Measurements from ENCODE around the gene VWA1. TPM values are rescaled to one million over a fixed set of nuclear protein-coding genes. Genes with fewer than 3 reads are reported as not detected.

VWA1 gene
- total RNA-seq, 1 experiment from 2014 or later = 56.6 TPM

DNA sequence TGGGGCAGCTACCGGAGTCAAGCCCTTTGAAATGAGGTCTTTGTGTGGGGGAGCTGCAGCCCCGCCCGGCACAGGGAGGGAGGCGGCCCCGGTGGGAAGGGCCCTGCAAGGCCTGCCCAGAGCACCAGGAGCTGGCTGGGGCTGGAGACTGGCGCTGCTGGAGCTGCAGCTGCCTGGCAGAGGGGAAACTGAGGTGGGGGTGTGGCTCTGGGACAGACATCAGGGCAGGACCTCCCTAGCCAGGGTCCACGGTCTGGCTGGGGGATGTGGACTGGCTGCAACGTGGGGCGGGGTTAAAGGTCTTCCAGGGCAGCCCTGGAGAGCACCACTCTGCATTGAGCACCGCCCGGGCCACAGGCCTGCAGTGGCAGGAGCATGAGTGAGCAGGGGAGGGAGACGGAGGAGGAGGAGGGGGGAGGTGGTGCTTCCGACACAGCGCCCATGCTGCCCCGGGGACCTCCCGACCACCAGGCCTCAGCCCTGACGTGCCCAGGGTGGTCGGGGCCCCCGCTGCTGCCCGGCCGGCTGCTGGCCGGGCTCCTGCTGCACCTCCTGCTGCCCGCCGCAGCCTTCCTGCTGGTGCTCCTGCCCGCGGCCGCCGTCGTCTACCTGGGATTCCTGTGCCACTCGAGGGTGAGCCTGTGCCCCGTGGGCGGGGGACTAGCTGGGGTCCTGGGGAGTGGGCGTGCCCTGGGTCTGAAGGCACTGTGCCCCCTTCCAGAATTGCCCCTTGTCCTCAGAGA lies 9.6 kb upstream of the VWA1 start:
- no peak overlapping the region for H3K4me3 ChIP-seq
- H3K27ac ChIP-seq = no peak overlapping the region
- H3K79me2 ChIP-seq (ENCODE audit: low read depth) = no peaks in the 10 kb centered on the region
- no peaks in the 10 kb centered on the region for H3K27me3 ChIP-seq (ENCODE audit: insufficient read depth, low read depth)
- no peak overlapping the region for H2AFZ ChIP-seq
- no peaks in the 10 kb centered on the region for H4K20me1 ChIP-seq (ENCODE audit: insufficient read depth)
- H3K4me1 ChIP-seq (replicated peaks; ENCODE audit: insufficient read depth) = peaks cover 31% of the 10 kb centered on the region
- DNase-seq = peak in 1 of 2 experiments; percentile 49
- POLR2A ChIA-PET (ENCODE audit: unreplicated experiment) = interaction anchor here (0.5 to 0.7 kb wide), 2 partner anchors 14 to 38 kb away, joined by 3 to 4 read pairs; no protein-coding TSS in a partner anchor
- CTCF ChIA-PET = interaction anchor here (0.6 kb wide), 1 partner anchor 16 kb away, joined by 3 read pairs; no protein-coding TSS in a partner anchor
- H3K4me2 ChIP-seq = no peak overlapping the region
- H3K9me2 ChIP-seq (ENCODE audit: insufficient read depth) = no peaks in the 10 kb centered on the region
- no peaks in the 10 kb centered on the region for H3K9me3 ChIP-seq (ENCODE audit: insufficient read depth, low read depth)
- BruUV-seq (replicated peaks) = no TSS peak
- no peaks in the 10 kb centered on the region for H3K36me3 ChIP-seq (ENCODE audit: low read depth)
- no peak for TF ChIP-seq EZH2 (IDR thresholded peaks at IDR 0.05; ENCODE audit: low read depth)
- TF ChIP-seq, protein P1, sequence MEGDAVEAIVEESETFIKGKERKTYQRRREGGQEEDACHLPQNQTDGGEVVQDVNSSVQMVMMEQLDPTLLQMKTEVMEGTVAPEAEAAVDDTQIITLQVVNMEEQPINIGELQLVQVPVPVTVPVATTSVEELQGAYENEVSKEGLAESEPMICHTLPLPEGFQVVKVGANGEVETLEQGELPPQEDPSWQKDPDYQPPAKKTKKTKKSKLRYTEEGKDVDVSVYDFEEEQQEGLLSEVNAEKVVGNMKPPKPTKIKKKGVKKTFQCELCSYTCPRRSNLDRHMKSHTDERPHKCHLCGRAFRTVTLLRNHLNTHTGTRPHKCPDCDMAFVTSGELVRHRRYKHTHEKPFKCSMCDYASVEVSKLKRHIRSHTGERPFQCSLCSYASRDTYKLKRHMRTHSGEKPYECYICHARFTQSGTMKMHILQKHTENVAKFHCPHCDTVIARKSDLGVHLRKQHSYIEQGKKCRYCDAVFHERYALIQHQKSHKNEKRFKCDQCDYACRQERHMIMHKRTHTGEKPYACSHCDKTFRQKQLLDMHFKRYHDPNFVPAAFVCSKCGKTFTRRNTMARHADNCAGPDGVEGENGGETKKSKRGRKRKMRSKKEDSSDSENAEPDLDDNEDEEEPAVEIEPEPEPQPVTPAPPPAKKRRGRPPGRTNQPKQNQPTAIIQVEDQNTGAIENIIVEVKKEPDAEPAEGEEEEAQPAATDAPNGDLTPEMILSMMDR (conservative IDR thresholded peaks at IDR 0.05) = no peak
- intact Hi-C loops (cut with micrococcal nuclease; ENCODE audit: unreplicated experiment) = no loop called here
- peaks cover 17% of the 10 kb centered on the region; the same call in 1 of the 2 replicates for H3F3A ChIP-seq (ENCODE audit: insufficient read depth, low read depth)

DNA sequence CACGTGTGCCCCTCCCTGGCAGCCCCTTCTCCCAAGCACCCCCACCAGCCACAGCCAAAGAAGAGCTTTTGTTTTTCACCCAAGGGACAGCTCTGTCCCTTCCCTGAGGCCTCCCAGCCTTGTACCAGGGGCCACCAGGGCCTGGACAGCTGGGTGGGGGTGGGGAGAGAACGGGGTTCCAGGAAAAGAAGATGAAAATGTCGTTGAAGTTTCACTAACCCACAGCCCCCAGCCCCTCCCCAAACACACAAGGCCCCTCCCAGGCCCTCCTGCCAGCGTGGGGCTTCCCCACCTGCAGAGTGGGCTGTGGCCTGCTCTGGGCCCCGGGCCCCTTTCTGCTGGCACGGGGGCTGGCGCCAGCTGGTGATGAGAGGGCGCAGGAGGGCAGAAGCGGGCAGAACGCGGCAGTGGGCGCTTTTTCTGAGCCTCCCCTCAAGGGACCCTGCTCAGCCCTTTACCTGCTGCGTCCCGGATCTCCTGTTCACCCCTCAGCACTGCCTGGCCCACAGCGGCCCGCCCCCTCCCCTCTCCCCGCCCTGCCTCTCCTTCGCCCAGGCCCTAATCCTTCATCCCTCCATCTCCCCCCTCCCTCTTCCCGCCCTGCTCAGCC lies 8.9 kb upstream of the VWA1 start:
- Histone ChIP-seq H3K79me2 (ENCODE audit: low read depth) (no peaks in the 10 kb centered on the region), H3K4me2 (no peak overlapping the region), H3K27ac (no peak overlapping the region), H3K4me3 (no peak overlapping the region), H3K9me2 (ENCODE audit: insufficient read depth) (no peaks in the 10 kb centered on the region), H3F3A (ENCODE audit: insufficient read depth, low read depth) (peaks cover 20% of the 10 kb centered on the region; the same call in 1 of the 2 replicates), H3K27me3 (ENCODE audit: insufficient read depth, low read depth) (no peaks in the 10 kb centered on the region), H3K36me3 (ENCODE audit: low read depth) (no peaks in the 10 kb centered on the region), H4K20me1 (ENCODE audit: insufficient read depth) (no peaks in the 10 kb centered on the region), H3K9me3 (ENCODE audit: insufficient read depth, low read depth) (no peaks in the 10 kb centered on the region), H2AFZ (no peak overlapping the region), H3K4me1 (replicated peaks; ENCODE audit: insufficient read depth) (peaks cover 38% of the 10 kb centered on the region)
- no TSS peak for BruUV-seq (replicated peaks)
- ChIA-PET CTCF (interaction anchor here (0.6 kb wide), 1 partner anchor 17 kb away, joined by 3 read pairs; no protein-coding TSS in a partner anchor), POLR2A (ENCODE audit: unreplicated experiment) (interaction anchor here (0.5 kb wide), 1 partner anchor 39 kb away, joined by 3 read pairs; no protein-coding TSS in a partner anchor)
- intact Hi-C loops (cut with micrococcal nuclease; ENCODE audit: unreplicated experiment) = no loop called here
- TF ChIP-seq, protein P1 (conservative IDR thresholded peaks at IDR 0.05) = no peak
- TF ChIP-seq EZH2 (IDR thresholded peaks at IDR 0.05; ENCODE audit: low read depth) = no peak
- no peak for DNase-seq

DNA sequence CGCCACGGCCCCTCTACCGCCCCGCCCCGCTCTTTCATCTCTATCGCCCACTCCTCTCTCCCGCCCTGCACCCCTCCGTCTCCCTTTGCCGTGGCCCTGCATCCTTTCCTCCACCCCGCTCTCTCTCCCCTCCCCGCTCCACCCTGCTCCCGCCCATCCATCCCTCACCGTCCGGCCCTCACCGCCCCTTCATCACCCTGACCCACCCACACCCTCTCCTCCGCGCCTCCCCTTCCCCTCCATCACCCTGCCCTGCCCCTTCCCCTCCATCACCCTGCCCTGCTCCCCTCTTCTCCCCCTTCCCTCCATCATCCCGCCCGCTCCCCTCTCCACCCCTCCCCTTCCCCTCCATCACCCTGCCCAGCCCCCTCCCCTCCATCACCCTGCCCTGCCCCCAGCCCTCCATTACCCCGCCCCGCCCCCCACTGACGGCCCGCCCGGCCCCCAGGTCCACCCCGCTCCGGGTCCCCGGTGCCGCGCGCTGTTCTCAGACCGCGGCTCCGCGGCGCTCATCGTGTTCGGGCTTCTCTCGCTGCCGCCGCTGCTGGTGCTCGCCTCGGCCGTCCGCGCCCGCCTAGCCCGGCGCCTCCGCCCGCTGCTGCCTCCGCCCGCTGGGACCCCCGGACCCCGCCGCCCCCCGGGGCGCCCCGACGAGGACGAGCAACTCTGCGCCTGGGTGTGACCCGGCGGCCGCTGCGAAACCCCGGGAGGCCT lies 8.2 kb upstream of the VWA1 start:
- no peaks in the 10 kb centered on the region for H3K79me2 ChIP-seq (ENCODE audit: low read depth)
- H3K4me1 ChIP-seq (replicated peaks; ENCODE audit: insufficient read depth) = peaks cover 39% of the 10 kb centered on the region
- no peaks in the 10 kb centered on the region for H3K36me3 ChIP-seq (ENCODE audit: low read depth)
- H4K20me1 ChIP-seq (ENCODE audit: insufficient read depth) = no peaks in the 10 kb centered on the region
- H2AFZ ChIP-seq = no peak overlapping the region
- H3K9me2 ChIP-seq (ENCODE audit: insufficient read depth) = no peaks in the 10 kb centered on the region
- ChIA-PET CTCF (no interaction called here), POLR2A (ENCODE audit: unreplicated experiment) (no interaction called here)
- no peaks in the 10 kb centered on the region for H3K9me3 ChIP-seq (ENCODE audit: insufficient read depth, low read depth)
- H3K4me3 ChIP-seq = no peak overlapping the region
- no peak overlapping the region for H3K27ac ChIP-seq
- no peaks in the 10 kb centered on the region for H3K27me3 ChIP-seq (ENCODE audit: insufficient read depth, low read depth)
- H3F3A ChIP-seq (ENCODE audit: insufficient read depth, low read depth) = peaks cover 24% of the 10 kb centered on the region; the same call in 1 of the 2 replicates
- no peak overlapping the region for H3K4me2 ChIP-seq
- BruUV-seq (replicated peaks) = no TSS peak
- peak in 1 of 2 experiments; percentile 39 for DNase-seq
- intact Hi-C loops (cut with micrococcal nuclease; ENCODE audit: unreplicated experiment) = no loop called here
- no peak for TF ChIP-seq EZH2 (IDR thresholded peaks at IDR 0.05; ENCODE audit: low read depth)
- TF ChIP-seq, protein P1 (conservative IDR thresholded peaks at IDR 0.05) = no peak
